OCI-LY7 (cell line): ENCODE data around the gene CBLN1.

ENCODE experiments used
- CTCF ChIP-seq: fragments of 200-600 bp; sonication (generic); conservative IDR thresholded peaks from 2 replicates; pipeline ENCODE4 v1.5.1; 2014; ENCODE audit warnings: mild to moderate bottlenecking, antibody characterized with exemption, low read length, moderate library complexity, mixed read lengths
- EZH2phosphoT487 ChIP-seq: fragments of 200-600 bp; sonication (generic); IDR thresholded peaks from 2 replicates; pipeline ENCODE4 v1.6.1; 2018; ENCODE audit warnings: low read depth, borderline replicate concordance, mild to moderate bottlenecking, mixed run types, antibody characterized with exemption, low read length, moderate library complexity, mixed read lengths

- TF ChIP-seq CTCF (no peak), EZH2phosphoT487 (no peak)
These were observed 49.0 kb upstream of the CBLN1 start for GRCh38 chr16:49330562-49331201.
